Cortex of kidney (tissue), 1 donor: Measurements from ENCODE around the gene RARRES2.

Experiments
- DNase-seq: peaks from one replicate; lab custom pipeline; 2025; lab: John Stamatoyannopoulos, UW

The RARRES2 gene

GRCh38 chr7:150337659-150338081, 3.8 kb downstream of the RARRES2 start:
- no peak for DNase-seq

GRCh38 chr7:150337179-150337578, 4.2 kb downstream of the RARRES2 start:
- no peak for DNase-seq

- DNase-seq: no peak
These were observed 4.7 kb downstream of the RARRES2 start for GRCh38 chr7:150336746-150337145.

- DNase-seq: no peak
These were observed 5.7 kb downstream of the RARRES2 start for GRCh38 chr7:150335774-150336112.

GRCh38 chr7:150335108-150335773, 6.2 kb downstream of the RARRES2 start:
- no peak for DNase-seq

- no peak for DNase-seq
These were observed 7.3 kb downstream of the RARRES2 start for GRCh38 chr7:150334108-150334507.

- no peak for DNase-seq
These were observed 7.8 kb downstream of the RARRES2 start for GRCh38 chr7:150333659-150334058.

GRCh38 chr7:150332852-150333635, 8.4 kb downstream of the RARRES2 start:
- no peak for DNase-seq

- DNase-seq: no peak
These were observed 11.1 kb downstream of the RARRES2 start for GRCh38 chr7:150330211-150330885.

- no peak for DNase-seq
These were observed 11.9 kb downstream of the RARRES2 start for GRCh38 chr7:150329331-150330120.

GRCh38 chr7:150327308-150327707, 14.1 kb downstream of the RARRES2 start:
- DNase-seq: no peak

GRCh38 chr7:150326657-150327268, 14.7 kb downstream of the RARRES2 start:
- DNase-seq: no peak

- DNase-seq: no peak
These were observed 15.5 kb downstream of the RARRES2 start for GRCh38 chr7:150325901-150326300.

- DNase-seq: no peak
These were observed 16.3 kb downstream of the RARRES2 start for GRCh38 chr7:150325110-150325611.

- DNase-seq: no peak
These were observed 17.0 kb downstream of the RARRES2 start for GRCh38 chr7:150324373-150324961.

- no peak for DNase-seq
These were observed 17.6 kb downstream of the RARRES2 start for GRCh38 chr7:150323682-150324372.

- DNase-seq: no peak
These were observed 18.4 kb downstream of the RARRES2 start, which contains the start of the genes ACTR3C and LRRC61 for GRCh38 chr7:150322833-150323681. TSS of gene ACTR3C (minus strand) at chr7:150323545. CDS start at chr7:150295296, 28,249 bp downstream. TSS of gene LRRC61 (plus strand) at chr7:150323355. CDS start at chr7:150336862, 13,507 bp downstream.

- no peak for DNase-seq
These were observed 19.2 kb downstream of the RARRES2 start for GRCh38 chr7:150322114-150322832.

GRCh38 chr7:150321788-150322113, 19.7 kb downstream of the RARRES2 start:
- no peak for DNase-seq
